ENCODE data around the gene TREML4.

DNA sequence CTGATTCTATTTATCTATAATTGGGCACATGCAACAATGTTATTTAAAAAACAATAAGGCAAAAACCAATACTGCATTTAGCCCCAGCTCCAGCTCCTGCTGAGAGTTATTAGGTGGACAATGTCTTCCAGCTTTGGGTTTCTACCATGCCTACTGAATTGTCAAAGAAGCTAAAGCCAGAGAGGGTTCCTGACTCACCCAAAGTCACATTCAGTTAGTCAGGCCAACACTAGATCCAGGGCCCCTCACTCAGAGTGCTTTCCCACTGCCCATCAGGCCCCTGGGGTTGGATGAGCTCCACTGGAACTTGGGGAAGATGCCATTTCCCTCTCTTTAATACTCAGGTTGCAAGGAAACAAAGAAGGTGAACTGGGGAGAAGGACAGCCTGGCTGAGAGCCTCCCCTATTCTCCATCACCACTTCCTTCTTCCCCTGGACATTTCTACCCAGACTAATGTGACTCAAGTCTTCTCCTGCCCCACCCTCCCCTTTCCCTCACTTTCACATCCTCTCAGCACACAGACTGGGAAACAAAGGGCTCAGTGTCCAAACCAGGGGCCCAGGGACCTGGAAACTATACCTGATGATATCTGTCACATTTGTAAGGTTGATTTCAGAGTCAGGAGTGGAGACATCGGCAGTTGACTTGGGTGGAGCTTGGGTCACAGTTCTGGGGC, 52.4 kb downstream of the TREML4 start:
- TF ChIP-seq, protein P1, sequence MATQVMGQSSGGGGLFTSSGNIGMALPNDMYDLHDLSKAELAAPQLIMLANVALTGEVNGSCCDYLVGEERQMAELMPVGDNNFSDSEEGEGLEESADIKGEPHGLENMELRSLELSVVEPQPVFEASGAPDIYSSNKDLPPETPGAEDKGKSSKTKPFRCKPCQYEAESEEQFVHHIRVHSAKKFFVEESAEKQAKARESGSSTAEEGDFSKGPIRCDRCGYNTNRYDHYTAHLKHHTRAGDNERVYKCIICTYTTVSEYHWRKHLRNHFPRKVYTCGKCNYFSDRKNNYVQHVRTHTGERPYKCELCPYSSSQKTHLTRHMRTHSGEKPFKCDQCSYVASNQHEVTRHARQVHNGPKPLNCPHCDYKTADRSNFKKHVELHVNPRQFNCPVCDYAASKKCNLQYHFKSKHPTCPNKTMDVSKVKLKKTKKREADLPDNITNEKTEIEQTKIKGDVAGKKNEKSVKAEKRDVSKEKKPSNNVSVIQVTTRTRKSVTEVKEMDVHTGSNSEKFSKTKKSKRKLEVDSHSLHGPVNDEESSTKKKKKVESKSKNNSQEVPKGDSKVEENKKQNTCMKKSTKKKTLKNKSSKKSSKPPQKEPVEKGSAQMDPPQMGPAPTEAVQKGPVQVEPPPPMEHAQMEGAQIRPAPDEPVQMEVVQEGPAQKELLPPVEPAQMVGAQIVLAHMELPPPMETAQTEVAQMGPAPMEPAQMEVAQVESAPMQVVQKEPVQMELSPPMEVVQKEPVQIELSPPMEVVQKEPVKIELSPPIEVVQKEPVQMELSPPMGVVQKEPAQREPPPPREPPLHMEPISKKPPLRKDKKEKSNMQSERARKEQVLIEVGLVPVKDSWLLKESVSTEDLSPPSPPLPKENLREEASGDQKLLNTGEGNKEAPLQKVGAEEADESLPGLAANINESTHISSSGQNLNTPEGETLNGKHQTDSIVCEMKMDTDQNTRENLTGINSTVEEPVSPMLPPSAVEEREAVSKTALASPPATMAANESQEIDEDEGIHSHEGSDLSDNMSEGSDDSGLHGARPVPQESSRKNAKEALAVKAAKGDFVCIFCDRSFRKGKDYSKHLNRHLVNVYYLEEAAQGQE (IDR thresholded peaks at IDR 0.05; ENCODE audit: borderline replicate concordance), result no peak
- TF ChIP-seq EZH2 (IDR thresholded peaks at IDR 0.05; ENCODE audit: borderline replicate concordance, insufficient read depth, low read length, poor library complexity, severe bottlenecking) (no peak), POLR2AphosphoS5 (IDR thresholded peaks at IDR 0.05) (no peak)
- TF ChIP-seq, protein P2, sequence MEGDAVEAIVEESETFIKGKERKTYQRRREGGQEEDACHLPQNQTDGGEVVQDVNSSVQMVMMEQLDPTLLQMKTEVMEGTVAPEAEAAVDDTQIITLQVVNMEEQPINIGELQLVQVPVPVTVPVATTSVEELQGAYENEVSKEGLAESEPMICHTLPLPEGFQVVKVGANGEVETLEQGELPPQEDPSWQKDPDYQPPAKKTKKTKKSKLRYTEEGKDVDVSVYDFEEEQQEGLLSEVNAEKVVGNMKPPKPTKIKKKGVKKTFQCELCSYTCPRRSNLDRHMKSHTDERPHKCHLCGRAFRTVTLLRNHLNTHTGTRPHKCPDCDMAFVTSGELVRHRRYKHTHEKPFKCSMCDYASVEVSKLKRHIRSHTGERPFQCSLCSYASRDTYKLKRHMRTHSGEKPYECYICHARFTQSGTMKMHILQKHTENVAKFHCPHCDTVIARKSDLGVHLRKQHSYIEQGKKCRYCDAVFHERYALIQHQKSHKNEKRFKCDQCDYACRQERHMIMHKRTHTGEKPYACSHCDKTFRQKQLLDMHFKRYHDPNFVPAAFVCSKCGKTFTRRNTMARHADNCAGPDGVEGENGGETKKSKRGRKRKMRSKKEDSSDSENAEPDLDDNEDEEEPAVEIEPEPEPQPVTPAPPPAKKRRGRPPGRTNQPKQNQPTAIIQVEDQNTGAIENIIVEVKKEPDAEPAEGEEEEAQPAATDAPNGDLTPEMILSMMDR (IDR thresholded peaks at IDR 0.05; ENCODE audit: poor library complexity, severe bottlenecking), result no peak
